Kidney (tissue), 14 donors: Measurements from ENCODE around the gene PPP2R2B. TPM values are rescaled to one million over a fixed set of nuclear protein-coding genes. Genes with fewer than 3 reads are reported as not detected.

Experiments used
- DNase-seq, 5 donors: peaks; one replicate each; pipeline ENCODE4 v3.0.0-alpha.2; 2013 to 2020
- FAIRE-seq: peaks from 2 replicates; lab custom pipeline; 2012; peaks lifted over from hg19 to GRCh38; lab: Jason Lieb, UNC
- H3K27ac ChIP-seq, 2 donors: one replicate each; pipeline ENCODE4 v1.7.0; 2013; ENCODE audit warnings: low read depth in 2 of 2, low read length in 2 of 2, inconsistent platforms in 1 of 2
- H3K27me3 ChIP-seq: one replicate; pipeline ENCODE4 v1.7.1; 2013; ENCODE audit warnings: low read length, inconsistent platforms; ENCODE audit not compliant: control insufficient read depth, insufficient read depth
- H3K36me3 ChIP-seq, 3 donors: one replicate each; pipeline versions ENCODE4 v1.7.0 to v1.7.1; 2013; ENCODE audit warnings: low read length in 3 of 3, control low read depth in 1 of 3, inconsistent platforms in 1 of 3; ENCODE audit not compliant: insufficient read depth in 3 of 3, control insufficient read depth in 2 of 3
- H3K4me1 ChIP-seq, 3 donors: one replicate each; pipeline versions ENCODE4 v1.7.0 to v1.7.1; 2013; ENCODE audit warnings: low read length in 3 of 3, inconsistent platforms in 1 of 3, low read depth in 1 of 3; ENCODE audit not compliant: control insufficient read depth in 2 of 3, insufficient read depth in 2 of 3
- H3K4me3 ChIP-seq, 3 donors: one replicate each; pipeline versions ENCODE4 v1.7.0 to v1.8.1; 2013; ENCODE audit warnings: low read length in 3 of 3, control low read depth in 1 of 3, inconsistent platforms in 1 of 3
- H3K9ac ChIP-seq, 3 donors: one replicate each; pipeline versions ENCODE4 v1.7.0 to v1.7.1; 2013; ENCODE audit warnings: low read length in 3 of 3, control low read depth in 1 of 3, inconsistent platforms in 1 of 3
- H3K9me3 ChIP-seq, 3 donors: one replicate each; pipeline versions ENCODE4 v1.7.0 to v1.7.1; 2013; ENCODE audit warnings: low read length in 3 of 3, control low read depth in 1 of 3, inconsistent platforms in 1 of 3; ENCODE audit not compliant: control insufficient read depth in 2 of 3, insufficient read depth in 1 of 3
- intact Hi-C: fragments of 100-400 bp; cut with DNase I; formaldehyde crosslinking; loops from one replicate; pipeline ENCODE4 v1.11.1; 2022
- polyA plus RNA-seq: library from polyadenylated mRNA; stranded (reverse); fragments of 350-450 nt; fragmentation: Illumina TruSeq; extraction: RNeasy Lipid Tissue Mini Kit (QIAGEN cat#74804); gene quantifications from one replicate; pipeline ENCODE4 v1.2.3, GENCODE V29; 2014; ENCODE audit warnings: low read depth, low replicate concordance; ENCODE audit not compliant: insufficient read depth
- total RNA-seq: library from RNA; stranded (reverse); fragmentation: NEBNext Ultra II Directional; extraction: Animal tissue kit (Norgen Biotek cat#: 25700); gene quantifications from one replicate; pipeline ENCODE4 v1.2.1, GENCODE V29; 2021
- TF ChIP-seq, protein P1 (sequence below): IDR thresholded peaks from 3 replicates; pipeline ENCODE4 v1.5.1; 2012; ENCODE audit warnings: mild to moderate bottlenecking, moderate library complexity, borderline replicate concordance; ENCODE audit not compliant: insufficient read depth; ENCODE audit errors: extremely low read depth
- donor health status: control.
- donor health status: control.
- donor health status: control.
- donor health status: control.
- donor health status: control.
- donor health status: DM: yes; HTN: yes; CAD: no.
- donor health status: Normal renal cell carcinoma (clear cell type).

The PPP2R2B gene
- total and polyA plus RNA-seq, 2 donors from 2014 or later = 4.0 to 8.2 TPM

DNA sequence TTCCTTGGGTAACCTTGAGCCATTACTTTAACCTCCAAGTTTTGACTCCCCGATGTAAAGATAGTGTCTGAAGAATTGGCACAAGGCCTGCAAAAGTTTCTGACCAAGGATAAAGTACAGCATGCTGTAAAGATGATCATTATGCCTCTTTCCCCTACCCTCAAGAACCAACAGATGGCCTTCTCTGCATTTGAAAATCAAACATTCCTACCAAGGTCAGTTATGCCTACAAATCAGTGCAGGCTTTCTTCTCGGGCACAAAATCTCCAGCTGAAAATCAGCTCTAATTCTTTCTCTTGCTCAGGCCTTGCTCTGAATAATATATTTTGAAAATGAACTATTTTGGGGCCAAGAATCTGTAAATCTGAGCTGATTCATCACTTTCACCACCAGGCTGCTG lies 59.7 kb downstream of the PPP2R2B start:
- Histone ChIP-seq H3K4me3 (no peak overlapping the region), H3K4me1 (no peaks in the 10 kb centered on the region), H3K9me3 (no peaks in the 10 kb centered on the region), H3K27ac (no peak overlapping the region), H3K36me3 (no peaks in the 10 kb centered on the region), H3K27me3 (no peaks in the 10 kb centered on the region), H3K9ac (no peak overlapping the region)
- FAIRE-seq (no peak), DNase-seq (no peak)
- TF ChIP-seq, protein P1, sequence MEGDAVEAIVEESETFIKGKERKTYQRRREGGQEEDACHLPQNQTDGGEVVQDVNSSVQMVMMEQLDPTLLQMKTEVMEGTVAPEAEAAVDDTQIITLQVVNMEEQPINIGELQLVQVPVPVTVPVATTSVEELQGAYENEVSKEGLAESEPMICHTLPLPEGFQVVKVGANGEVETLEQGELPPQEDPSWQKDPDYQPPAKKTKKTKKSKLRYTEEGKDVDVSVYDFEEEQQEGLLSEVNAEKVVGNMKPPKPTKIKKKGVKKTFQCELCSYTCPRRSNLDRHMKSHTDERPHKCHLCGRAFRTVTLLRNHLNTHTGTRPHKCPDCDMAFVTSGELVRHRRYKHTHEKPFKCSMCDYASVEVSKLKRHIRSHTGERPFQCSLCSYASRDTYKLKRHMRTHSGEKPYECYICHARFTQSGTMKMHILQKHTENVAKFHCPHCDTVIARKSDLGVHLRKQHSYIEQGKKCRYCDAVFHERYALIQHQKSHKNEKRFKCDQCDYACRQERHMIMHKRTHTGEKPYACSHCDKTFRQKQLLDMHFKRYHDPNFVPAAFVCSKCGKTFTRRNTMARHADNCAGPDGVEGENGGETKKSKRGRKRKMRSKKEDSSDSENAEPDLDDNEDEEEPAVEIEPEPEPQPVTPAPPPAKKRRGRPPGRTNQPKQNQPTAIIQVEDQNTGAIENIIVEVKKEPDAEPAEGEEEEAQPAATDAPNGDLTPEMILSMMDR = no peak
- intact Hi-C loops = no loop called here

- Histone ChIP-seq H3K27ac (no peak overlapping the region), H3K9ac (no peak overlapping the region), H3K27me3 (no peaks in the 10 kb centered on the region), H3K9me3 (no peaks in the 10 kb centered on the region), H3K4me3 (no peak overlapping the region), H3K36me3 (no peaks in the 10 kb centered on the region), H3K4me1 (no peaks in the 10 kb centered on the region)
- intact Hi-C loops = no loop called here
- FAIRE-seq = no peak
- TF ChIP-seq, protein P1 = no peak
- no peak for DNase-seq
Observed at GRCh38 chr5:146817973-146818372, 60.6 kb downstream of the PPP2R2B start.

DNA sequence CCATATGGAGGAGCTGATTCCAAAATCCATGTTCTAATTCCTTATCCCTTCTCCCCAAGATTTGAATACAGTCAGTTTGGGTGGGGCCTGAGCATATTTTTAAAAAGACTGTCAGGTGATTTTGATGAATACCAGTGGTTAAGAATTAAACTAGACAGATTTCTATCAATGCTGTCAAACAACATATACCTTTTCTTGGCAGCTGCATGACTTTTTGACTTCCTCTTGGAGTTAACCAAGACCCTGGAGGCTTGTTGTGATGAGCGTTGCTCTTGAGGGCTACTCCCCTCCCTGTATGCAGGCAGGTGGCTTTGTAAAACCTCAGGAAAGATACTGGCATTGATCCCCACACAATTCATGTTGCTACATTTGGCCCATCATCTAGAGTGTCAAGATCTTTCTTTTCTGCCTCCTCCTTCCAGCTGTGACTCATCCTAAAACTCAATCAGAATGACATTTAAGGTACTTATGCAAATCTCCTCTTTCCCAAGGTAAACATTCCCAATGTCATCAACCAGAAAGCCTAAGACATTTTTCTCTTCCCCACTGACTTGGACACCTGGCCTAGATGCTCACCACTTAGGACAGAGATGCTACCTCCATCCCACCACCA lies 61.7 kb downstream of the PPP2R2B start:
- Histone ChIP-seq H3K4me3 (no peak overlapping the region), H3K36me3 (no peaks in the 10 kb centered on the region), H3K9me3 (no peaks in the 10 kb centered on the region), H3K4me1 (no peaks in the 10 kb centered on the region), H3K27ac (no peak overlapping the region), H3K9ac (no peak overlapping the region), H3K27me3 (no peaks in the 10 kb centered on the region)
- TF ChIP-seq, protein P1 = no peak
- FAIRE-seq = no peak
- intact Hi-C loops = no loop called here
- no peak for DNase-seq

GRCh38 chr5:146815411-146815810 lies 63.1 kb downstream of the PPP2R2B start:
- no peaks in the 10 kb centered on the region for H3K27me3 ChIP-seq
- FAIRE-seq = no peak
- TF ChIP-seq, protein P1 = no peak

More at GRCh38 chr5:146815411-146815810, 63.1 kb downstream of the PPP2R2B start:
- Histone ChIP-seq H3K4me3 (no peak overlapping the region), H3K4me1 (no peaks in the 10 kb centered on the region), H3K9ac (no peak overlapping the region), H3K36me3 (no peaks in the 10 kb centered on the region), H3K9me3 (no peaks in the 10 kb centered on the region), H3K27ac (no peak overlapping the region)
- intact Hi-C loops = no loop called here
- DNase-seq = no peak
